Measurements from ENCODE around the gene MTOR.
"Not testable (repeated sequence)": the region's sequence is repeated elsewhere in the genome, so short reads cannot be mapped to it uniquely, and the experiment has no call there.

Gene MTOR

DNA sequence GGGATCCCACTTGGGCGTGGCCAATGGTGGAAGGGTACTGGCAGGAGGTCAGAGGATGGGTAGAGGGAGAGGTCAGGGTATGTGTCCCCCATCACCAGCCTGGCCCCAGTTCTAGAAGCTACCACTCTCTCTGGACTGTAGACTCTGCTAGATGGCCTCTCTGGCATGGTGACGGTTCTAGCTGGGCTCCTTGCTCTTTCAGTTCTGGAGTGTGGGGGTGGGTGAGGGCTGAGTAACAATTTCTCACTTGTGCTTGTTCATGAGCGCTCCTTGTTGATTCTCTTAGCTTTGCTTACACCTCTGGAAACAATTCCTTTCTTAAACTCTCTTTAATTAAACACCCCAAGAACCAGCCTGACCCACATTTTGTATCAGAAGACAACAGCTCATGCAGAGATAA, 137.4 kb downstream of the MTOR start:
- Mint-ChIP-seq H3K4me1 (ENCODE audit: low read depth) (no peaks in the 10 kb centered on the region), H3K27ac (no peak overlapping the region), H3K4me3 (no peak overlapping the region), H3K27me3 (no peaks in the 10 kb centered on the region), H3K36me3 (peaks cover 13% of the 10 kb centered on the region), H3K9me3 (ENCODE audit: low read depth) (no peaks in the 10 kb centered on the region)

GRCh38 chr1:11116318-11116717, 146.0 kb downstream of the MTOR start:
- Mint-ChIP-seq H3K4me1 (ENCODE audit: low read depth) (no peaks in the 10 kb centered on the region), H3K9me3 (ENCODE audit: low read depth) (no peaks in the 10 kb centered on the region), H3K27me3 (no peaks in the 10 kb centered on the region), H3K4me3 (no peak overlapping the region), H3K36me3 (peaks cover 4% of the 10 kb centered on the region), H3K27ac (no peak overlapping the region)

- H3K4me3 Mint-ChIP-seq, result no peak overlapping the region
- H3K27ac Mint-ChIP-seq, result no peak overlapping the region
- H3K27me3 Mint-ChIP-seq, result no peaks in the 10 kb centered on the region
- peaks cover 4% of the 10 kb centered on the region for H3K36me3 Mint-ChIP-seq
- no peaks in the 10 kb centered on the region for H3K9me3 Mint-ChIP-seq (ENCODE audit: low read depth)
- no peaks in the 10 kb centered on the region for H3K4me1 Mint-ChIP-seq (ENCODE audit: low read depth)
Observed at GRCh38 chr1:11114966-11115365, 147.4 kb downstream of the MTOR start.

- no peaks in the 10 kb centered on the region for H3K27me3 Mint-ChIP-seq
- H3K4me1 Mint-ChIP-seq (ENCODE audit: low read depth), result no peaks in the 10 kb centered on the region
- no peak overlapping the region for H3K4me3 Mint-ChIP-seq
- no peaks in the 10 kb centered on the region for H3K9me3 Mint-ChIP-seq (ENCODE audit: low read depth)
- peaks cover 10% of the 10 kb centered on the region for H3K36me3 Mint-ChIP-seq
- no peak overlapping the region for H3K27ac Mint-ChIP-seq
Observed at GRCh38 chr1:11109047-11109760, 153.1 kb downstream of the MTOR start.

GRCh38 chr1:11107599-11107998, 154.8 kb downstream of the MTOR start:
- Mint-ChIP-seq H3K9me3 (ENCODE audit: low read depth) (no peaks in the 10 kb centered on the region), H3K27me3 (no peaks in the 10 kb centered on the region), H3K4me1 (ENCODE audit: low read depth) (no peaks in the 10 kb centered on the region), H3K36me3 (peaks cover 10% of the 10 kb centered on the region), H3K4me3 (no peak overlapping the region), H3K27ac (no peak overlapping the region)

DNA sequence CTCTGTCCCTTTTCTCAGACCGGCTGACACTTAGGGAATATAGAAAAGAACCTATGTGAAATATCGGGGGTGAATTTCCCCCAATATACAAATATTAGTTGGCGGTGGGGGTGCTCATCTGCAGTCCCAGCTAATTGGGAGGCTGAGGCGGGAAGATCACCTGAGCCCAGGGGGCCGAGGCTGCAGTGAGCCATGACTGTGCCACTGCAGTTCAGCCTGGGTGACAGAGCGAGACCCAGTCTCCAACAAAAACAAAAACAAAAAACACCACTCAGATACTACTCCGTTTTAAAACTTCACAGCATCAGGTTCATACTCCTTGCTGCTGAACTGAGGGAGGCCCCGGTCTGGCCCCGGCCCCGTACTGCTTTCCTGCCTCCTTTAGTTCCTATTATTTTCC, 156.8 kb downstream of the MTOR start:
- H3K27me3 Mint-ChIP-seq, result no peaks in the 10 kb centered on the region
- no peaks in the 10 kb centered on the region for H3K9me3 Mint-ChIP-seq (ENCODE audit: low read depth)
- no peak overlapping the region for H3K4me3 Mint-ChIP-seq
- no peak overlapping the region for H3K27ac Mint-ChIP-seq
- no peaks in the 10 kb centered on the region for H3K4me1 Mint-ChIP-seq (ENCODE audit: low read depth)
- peaks cover 8% of the 10 kb centered on the region for H3K36me3 Mint-ChIP-seq

GRCh38 chr1:11101347-11101746, 161.0 kb downstream of the MTOR start:
- Mint-ChIP-seq H3K36me3 (peaks cover 2% of the 10 kb centered on the region), H3K27ac (no peak overlapping the region), H3K4me3 (peak overlapping the region; percentile 28), H3K4me1 (ENCODE audit: low read depth) (peaks cover 14% of the 10 kb centered on the region), H3K9me3 (ENCODE audit: low read depth) (no peaks in the 10 kb centered on the region), H3K27me3 (no peaks in the 10 kb centered on the region)

DNA sequence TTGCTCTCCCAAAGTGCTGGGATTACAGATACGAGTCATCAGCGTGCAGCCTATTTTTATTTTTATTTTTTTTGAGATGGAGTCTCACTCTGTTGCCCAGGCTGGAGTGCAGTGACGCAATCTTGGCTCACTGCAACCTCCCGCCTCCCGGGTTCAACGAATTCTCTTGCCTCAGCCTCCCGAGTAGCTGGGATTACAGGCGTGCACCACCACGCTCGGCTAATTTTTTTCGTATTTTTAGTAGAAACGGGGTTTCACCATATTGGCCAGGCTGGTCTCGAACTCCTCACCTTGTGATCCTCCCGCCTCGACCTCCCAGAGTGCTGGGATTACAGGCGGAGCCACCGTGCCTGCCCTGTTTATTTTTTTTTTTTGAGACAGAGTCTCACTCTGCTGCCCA, 161.5 kb downstream of the MTOR start:
- not testable (repeated sequence) for H3K9me3 Mint-ChIP-seq (ENCODE audit: low read depth); H3K27ac Mint-ChIP-seq; H3K4me3 Mint-ChIP-seq; H3K36me3 Mint-ChIP-seq; H3K27me3 Mint-ChIP-seq
- peaks cover 14% of the 10 kb centered on the region for H3K4me1 Mint-ChIP-seq (ENCODE audit: low read depth)

DNA sequence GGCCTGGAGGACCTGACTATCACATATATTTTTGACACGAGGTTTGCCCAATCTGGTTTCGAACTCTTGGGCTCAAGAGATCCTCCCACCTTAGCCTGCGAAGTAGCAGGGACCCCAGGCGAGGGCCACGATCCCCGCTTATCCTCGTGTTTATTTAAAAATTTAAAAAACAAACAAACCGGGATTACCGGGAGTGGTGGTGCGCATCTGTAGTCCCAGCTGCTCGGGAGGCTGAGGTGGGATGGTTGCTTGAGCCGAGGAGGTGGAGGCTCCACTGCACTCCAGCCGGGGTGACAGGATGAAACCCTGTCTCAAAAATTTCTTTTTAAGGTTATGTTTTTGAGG, 162.2 kb downstream of the MTOR start:
- peak overlapping the region; percentile 95 for H3K27ac Mint-ChIP-seq
- H3K4me3 Mint-ChIP-seq, result peak overlapping the region; percentile 97
- H3K9me3 Mint-ChIP-seq (ENCODE audit: low read depth), result no peaks in the 10 kb centered on the region
- H3K36me3 Mint-ChIP-seq, result no peaks in the 10 kb centered on the region
- peaks cover 16% of the 10 kb centered on the region for H3K4me1 Mint-ChIP-seq (ENCODE audit: low read depth)
- H3K27me3 Mint-ChIP-seq, result no peaks in the 10 kb centered on the region

DNA sequence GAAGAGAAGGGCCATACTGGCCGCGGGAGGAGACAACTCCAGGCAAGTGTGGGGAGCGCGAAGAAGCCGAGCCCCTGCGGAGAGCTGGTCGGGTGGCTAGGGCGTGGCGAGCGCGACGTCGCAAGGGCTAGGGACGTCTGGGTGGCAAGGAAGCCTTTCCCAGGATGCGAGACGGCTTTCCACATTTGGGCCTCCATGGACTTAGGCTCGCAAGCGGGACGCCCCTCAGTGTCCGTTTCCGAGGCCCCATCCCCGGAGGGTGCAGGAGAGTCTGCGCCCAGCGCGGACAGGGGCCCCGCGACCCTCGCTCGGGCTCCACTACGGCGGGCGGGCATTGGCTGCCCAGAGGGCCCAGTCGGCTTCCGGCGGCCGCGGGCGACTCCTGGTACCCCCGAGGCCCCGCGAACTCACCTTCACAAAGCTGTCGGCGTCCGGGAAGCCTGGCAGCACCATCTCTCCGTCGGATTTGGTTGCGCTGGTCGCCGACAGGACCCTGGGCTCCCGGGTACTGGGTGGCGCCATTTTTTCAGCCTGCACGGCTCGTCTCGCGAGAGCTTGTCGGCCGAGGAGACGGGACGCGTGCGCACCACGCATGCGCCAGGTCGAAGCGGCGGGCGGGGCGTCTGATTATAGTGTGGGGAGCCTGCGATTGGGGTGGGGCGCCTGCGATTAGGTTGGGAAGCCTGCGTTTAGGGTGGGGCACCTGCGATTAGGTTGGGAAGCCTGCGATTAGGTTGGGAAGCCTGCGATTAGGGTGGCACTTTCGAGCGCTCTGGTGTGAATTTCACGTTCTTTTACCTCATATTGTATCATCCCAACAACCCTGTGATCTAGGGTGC, 162.8 kb downstream of the MTOR start, which contains the start of gene EXOSC10:
EXOSC10 (minus strand) TSS at position 560 of the 839 bp plus-strand sequence; CDS start at position 522, 38 bp downstream.
- H3K27me3 Mint-ChIP-seq, result no peaks in the 10 kb centered on the region
- peak within 1 kb of the TSS; percentile 95 for H3K27ac Mint-ChIP-seq

GRCh38 chr1:11098931-11099309, 163.4 kb downstream of the MTOR start:
- Mint-ChIP-seq H3K36me3 (no peaks in the 10 kb centered on the region), H3K4me1 (ENCODE audit: low read depth) (peaks cover 16% of the 10 kb centered on the region), H3K27me3 (no peaks in the 10 kb centered on the region), H3K4me3 (peak overlapping the region; percentile 97), H3K27ac (peak overlapping the region; percentile 95), H3K9me3 (ENCODE audit: low read depth) (no peaks in the 10 kb centered on the region)

More for the DNA sequence above, 162.8 kb downstream of the MTOR start, which contains the start of gene EXOSC10:
- Mint-ChIP-seq H3K36me3 (no peaks in the 10 kb centered on the region), H3K4me3 (peak within 1 kb of the TSS; percentile 97), H3K4me1 (ENCODE audit: low read depth) (peaks cover 16% of the 10 kb centered on the region), H3K9me3 (ENCODE audit: low read depth) (no peaks in the 10 kb centered on the region)

DNA sequence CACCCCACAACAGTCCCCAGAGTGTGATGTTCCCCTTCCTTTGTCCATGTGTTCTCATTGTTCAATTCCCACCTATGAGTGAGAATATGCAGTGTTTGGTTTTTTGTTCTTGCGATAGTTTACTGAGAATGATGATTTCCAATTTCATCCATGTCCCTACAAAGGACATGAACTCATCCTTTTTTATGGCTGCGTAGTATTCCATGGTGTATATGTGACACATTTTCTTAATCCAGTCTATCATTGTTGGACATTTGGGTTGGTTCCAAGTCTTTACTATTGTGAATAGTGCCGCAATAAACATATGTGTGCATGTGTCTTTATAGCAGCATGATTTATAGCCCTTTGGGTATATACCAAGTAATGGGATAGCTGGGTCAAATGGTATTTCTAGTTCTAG, 178.6 kb downstream of the MTOR start:
- not testable (repeated sequence) for H3K27ac Mint-ChIP-seq

DNA sequence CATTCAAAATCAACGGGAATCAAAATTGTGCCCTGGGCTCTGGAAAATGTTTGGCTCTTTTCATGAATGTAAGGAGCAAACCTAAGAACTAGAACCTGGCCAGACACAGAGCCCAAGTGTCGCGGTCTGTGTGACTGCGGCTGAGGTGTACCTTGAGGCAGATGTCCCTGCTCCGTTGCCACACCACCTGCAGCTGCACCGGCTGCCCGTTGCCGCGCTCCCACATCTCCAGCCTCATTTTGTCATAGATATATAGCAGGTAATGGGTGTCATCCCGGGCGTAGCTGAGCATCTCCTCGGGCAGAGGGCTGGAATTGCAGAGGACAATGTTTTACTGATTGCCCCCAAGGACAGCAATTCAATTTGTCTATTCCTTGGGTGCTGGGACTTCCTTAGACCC, 181.4 kb downstream of the MTOR start:
- Mint-ChIP-seq H3K4me3 (no peak overlapping the region), H3K4me1 (ENCODE audit: low read depth) (no peaks in the 10 kb centered on the region), H3K27me3 (no peaks in the 10 kb centered on the region), H3K27ac (no peak overlapping the region), H3K36me3 (peaks cover 6% of the 10 kb centered on the region), H3K9me3 (ENCODE audit: low read depth) (no peaks in the 10 kb centered on the region)

More for the DNA sequence above, 178.6 kb downstream of the MTOR start:
- not testable (repeated sequence) for H3K4me3 Mint-ChIP-seq; H3K9me3 Mint-ChIP-seq (ENCODE audit: low read depth); H3K27me3 Mint-ChIP-seq; H3K4me1 Mint-ChIP-seq (ENCODE audit: low read depth)
- H3K36me3 Mint-ChIP-seq, result peaks cover 14% of the 10 kb centered on the region

DNA sequence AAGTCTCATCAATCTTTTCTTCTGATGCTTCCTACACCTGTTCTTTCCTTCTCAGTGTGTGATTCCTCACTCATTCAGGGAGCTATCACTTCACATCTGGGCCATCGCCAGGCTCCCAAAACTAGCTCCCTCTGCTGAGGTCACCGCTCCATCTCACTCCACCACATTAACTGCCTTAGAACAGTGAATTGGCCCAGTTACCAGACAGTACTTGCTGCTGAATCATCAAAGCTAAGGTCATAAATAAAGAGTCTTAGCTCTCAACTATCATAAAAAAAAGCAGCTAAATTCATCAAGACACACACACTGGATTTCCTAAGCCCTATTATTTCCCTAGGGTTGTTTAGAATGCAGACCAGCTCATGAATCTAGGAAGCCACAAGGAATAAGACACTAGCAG, 183.7 kb downstream of the MTOR start:
- no peaks in the 10 kb centered on the region for H3K9me3 Mint-ChIP-seq (ENCODE audit: low read depth)
- H3K4me3 Mint-ChIP-seq, result no peak overlapping the region
- H3K27ac Mint-ChIP-seq, result no peak overlapping the region
- peaks cover 3% of the 10 kb centered on the region for H3K36me3 Mint-ChIP-seq
- no peaks in the 10 kb centered on the region for H3K4me1 Mint-ChIP-seq (ENCODE audit: low read depth)
- H3K27me3 Mint-ChIP-seq, result no peaks in the 10 kb centered on the region

DNA sequence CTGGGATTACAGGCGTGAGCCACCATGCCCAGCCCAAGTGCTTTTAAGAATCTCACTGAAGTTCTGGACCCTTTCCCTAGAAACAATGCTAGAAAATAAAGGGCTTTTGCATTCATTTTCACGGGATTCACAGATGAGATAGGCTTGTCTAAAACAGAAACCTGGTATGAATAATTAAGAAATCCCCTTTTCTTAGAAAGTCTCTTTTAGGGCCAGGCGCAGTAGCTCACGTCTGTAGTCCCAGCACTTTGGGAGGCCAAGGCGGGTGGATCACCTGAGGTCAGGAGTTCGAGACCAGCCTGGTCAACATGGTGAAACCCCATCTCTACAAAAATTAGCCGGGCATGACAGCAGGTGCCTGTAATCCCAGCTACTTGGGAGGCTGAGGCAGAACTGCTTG, 189.0 kb downstream of the MTOR start:
- not testable (repeated sequence) for H3K4me1 Mint-ChIP-seq (ENCODE audit: low read depth); H3K36me3 Mint-ChIP-seq; H3K27ac Mint-ChIP-seq

More for the DNA sequence above, 189.0 kb downstream of the MTOR start:
- not testable (repeated sequence) for H3K4me3 Mint-ChIP-seq; H3K9me3 Mint-ChIP-seq (ENCODE audit: low read depth); H3K27me3 Mint-ChIP-seq

Measured in activated naive CD8-positive, alpha-beta T cell (primary cell).